SU-DHL-6 (cell line): ENCODE results near the gene DIAPH2.

ENCODE experiments used
- H2AFZ ChIP-seq: fragments of 200-600 bp; sonication (generic); 2 replicates; pipeline ENCODE4 v1.6.1; 2014; ENCODE audit warnings: low read depth, mild to moderate bottlenecking, moderate library complexity, mixed read lengths, antibody characterized with exemption, low read length; ENCODE audit not compliant: severe bottlenecking
- H3F3A ChIP-seq: fragments of 200-600 bp; shearing (Covaris generic); 2 replicates; pipeline ENCODE4 v1.6.0; 2016; ENCODE audit warnings: antibody characterized with exemption, mild to moderate bottlenecking; ENCODE audit not compliant: insufficient read depth
- H3K27ac ChIP-seq: fragments of 200-600 bp; sonication (generic); 2 replicates; pipeline ENCODE4 v1.5.1; 2016; ENCODE audit warnings: low read depth, mild to moderate bottlenecking, low read length, moderate library complexity, mixed read lengths
- H3K27me3 ChIP-seq: fragments of 200-600 bp; sonication (generic), shearing (Covaris generic); 2 replicates; pipeline ENCODE4 v1.6.0; 2014; ENCODE audit warnings: mild to moderate bottlenecking, low read length
- H3K36me3 ChIP-seq: fragments of 200-600 bp; sonication (generic); 2 replicates; pipeline ENCODE4 v1.6.1; 2014; ENCODE audit warnings: mild to moderate bottlenecking, low read length, mixed read lengths
- H3K4me2 ChIP-seq: fragments of 300-600, 200-600 bp; shearing (Covaris generic), sonication (generic); 2 replicates; pipeline ENCODE4 v1.6.0; 2014; ENCODE audit warnings: low read length, low read depth, mild to moderate bottlenecking; ENCODE audit not compliant: poor library complexity, severe bottlenecking
- H3K4me3 ChIP-seq: fragments of 200-600 bp; sonication (generic); 2 replicates; pipeline ENCODE4 v1.5.1; 2014; ENCODE audit warnings: antibody characterized with exemption, low read length, mild to moderate bottlenecking, mixed read lengths; ENCODE audit not compliant: insufficient read depth, poor library complexity, severe bottlenecking
- H3K79me2 ChIP-seq: fragments of 200-600 bp; sonication (generic); 2 replicates; pipeline ENCODE4 v1.6.1; 2014; ENCODE audit warnings: mild to moderate bottlenecking, low read length, moderate library complexity; ENCODE audit not compliant: insufficient read depth
- H3K9ac ChIP-seq: fragments of 200-600 bp; sonication (generic); 2 replicates; pipeline ENCODE4 v1.7.0; 2014; ENCODE audit warnings: mild to moderate bottlenecking, low read length
- H3K9me2 ChIP-seq: fragments of 200-600 bp; sonication (generic); replicated peaks from 2 replicates; pipeline ENCODE4 v1.6.1; 2014; ENCODE audit warnings: low read length; ENCODE audit not compliant: insufficient read depth
- H3K9me3 ChIP-seq: fragments of 200-600 bp; sonication (generic); 2 replicates; pipeline ENCODE4 v1.6.1; 2014; ENCODE audit warnings: low read length, mixed read lengths; ENCODE audit not compliant: insufficient read depth
- H4K20me1 ChIP-seq: fragments of 200-600 bp; sonication (generic); 2 replicates; pipeline ENCODE4 v1.6.1; 2014; ENCODE audit warnings: low read depth, mild to moderate bottlenecking, antibody characterized with exemption, low read length, moderate library complexity, mixed read lengths
- CTCF ChIP-seq: fragments of 200-600 bp; sonication (generic); IDR thresholded peaks from one replicate; pipeline ENCODE4 v1.5.1; 2017; ENCODE audit warnings: antibody characterized with exemption, mild to moderate bottlenecking, low read length, moderate library complexity; ENCODE audit not compliant: insufficient read depth, poor library complexity, severe bottlenecking
- EZH2phosphoT487 ChIP-seq: fragments of 200-600 bp; sonication (generic), shearing (Covaris generic); conservative IDR thresholded peaks from 2 replicates; pipeline ENCODE4 v1.6.1; 2018; ENCODE audit warnings: mild to moderate bottlenecking, antibody characterized with exemption, low read length, moderate library complexity, mixed read lengths

DIAPH2 gene

GRCh38 chrX:97616883-97617530 lies 932.4 kb downstream of the DIAPH2 start:
- no peak overlapping the region for H2AFZ ChIP-seq
- H3K9ac ChIP-seq = no peak overlapping the region
- no peaks in the 10 kb centered on the region for H3K36me3 ChIP-seq
- no peaks in the 10 kb centered on the region for H4K20me1 ChIP-seq
- TF ChIP-seq EZH2phosphoT487 (no peak), CTCF (no peak)
- H3K9me2 ChIP-seq = no peaks in the 10 kb centered on the region
- H3K9me3 ChIP-seq = no peaks in the 10 kb centered on the region
- H3K27ac ChIP-seq = no peak overlapping the region
- H3K27me3 ChIP-seq = no peaks in the 10 kb centered on the region
- no peak overlapping the region for H3K4me3 ChIP-seq
- H3F3A ChIP-seq = no peaks in the 10 kb centered on the region
- H3K4me2 ChIP-seq = no peak overlapping the region
- no peaks in the 10 kb centered on the region for H3K79me2 ChIP-seq

GRCh38 chrX:97619499-97619898 lies 934.9 kb downstream of the DIAPH2 start:
- Histone ChIP-seq H3K9me3 (no peaks in the 10 kb centered on the region), H3K4me3 (no peak overlapping the region), H2AFZ (no peak overlapping the region), H3K9ac (no peak overlapping the region), H3K4me2 (no peak overlapping the region), H3K27ac (no peak overlapping the region), H4K20me1 (no peaks in the 10 kb centered on the region), H3K36me3 (no peaks in the 10 kb centered on the region), H3K27me3 (no peaks in the 10 kb centered on the region), H3F3A (no peaks in the 10 kb centered on the region), H3K79me2 (no peaks in the 10 kb centered on the region), H3K9me2 (no peaks in the 10 kb centered on the region)
- no peak for TF ChIP-seq EZH2phosphoT487

GRCh38 chrX:97622111-97622510 lies 937.5 kb downstream of the DIAPH2 start:
- H3F3A ChIP-seq = no peaks in the 10 kb centered on the region
- no peak overlapping the region for H3K27ac ChIP-seq
- H3K4me2 ChIP-seq = no peak overlapping the region
- no peak overlapping the region for H3K4me3 ChIP-seq
- H3K9me2 ChIP-seq = no peaks in the 10 kb centered on the region
- no peaks in the 10 kb centered on the region for H4K20me1 ChIP-seq
- H3K79me2 ChIP-seq = no peaks in the 10 kb centered on the region
- TF ChIP-seq EZH2phosphoT487 (no peak), CTCF (no peak)
- H3K9me3 ChIP-seq = no peaks in the 10 kb centered on the region
- no peak overlapping the region for H3K9ac ChIP-seq
- no peaks in the 10 kb centered on the region for H3K27me3 ChIP-seq
- H3K36me3 ChIP-seq = no peaks in the 10 kb centered on the region
- H2AFZ ChIP-seq = no peak overlapping the region

- TF ChIP-seq CTCF (no peak), EZH2phosphoT487 (no peak)
- H3K36me3 ChIP-seq = no peaks in the 10 kb centered on the region
These were observed 943.7 kb downstream of the DIAPH2 start for GRCh38 chrX:97628326-97628725.

More at GRCh38 chrX:97628326-97628725, 943.7 kb downstream of the DIAPH2 start:
- no peaks in the 10 kb centered on the region for H4K20me1 ChIP-seq
- H3K27ac ChIP-seq = no peak overlapping the region
- H3K4me2 ChIP-seq = no peak overlapping the region
- no peak overlapping the region for H3K9ac ChIP-seq
- no peaks in the 10 kb centered on the region for H3K9me3 ChIP-seq
- H3K27me3 ChIP-seq = no peaks in the 10 kb centered on the region
- no peak overlapping the region for H2AFZ ChIP-seq
- no peak overlapping the region for H3K4me3 ChIP-seq
- no peaks in the 10 kb centered on the region for H3K79me2 ChIP-seq
- no peaks in the 10 kb centered on the region for H3F3A ChIP-seq
- H3K9me2 ChIP-seq = no peaks in the 10 kb centered on the region
